H1 (cell line): ENCODE data around the gene HSPD1. TPM values are rescaled to one million over a fixed set of nuclear protein-coding genes. Genes with fewer than 3 reads are reported as not detected.

ENCODE experiments used
- CTCF ChIA-PET: fragments of 300-600 bp; sonication (Branson Sonifier 250); formaldehyde crosslinking; loops from one replicate; lab custom pipeline; 2021; ENCODE audit not compliant: partially characterized antibody; lab: Charles Lee
- POLR2A ChIA-PET: fragments of 300-600 bp; sonication (Branson Sonifier 250); formaldehyde crosslinking; loops from one replicate; lab custom pipeline; 2021; ENCODE audit warnings: inconsistent platforms; ENCODE audit not compliant: partially characterized antibody; lab: Charles Lee
- DNase-seq, 2 experiments: peaks; one replicate each; pipeline versions ENCODE4 v3.0.0 to v3.0.0-alpha.2; 2010 to 2022; ENCODE audit warnings: low spot score in 2 of 2, low read depth in 1 of 2, mixed read lengths in 1 of 2
- FAIRE-seq: peaks from 2 replicates; lab custom pipeline; 2011; peaks lifted over from hg19 to GRCh38; lab: Jason Lieb, UNC
- H2AFZ ChIP-seq: 2 replicates; pipeline ENCODE4 v1.8.1; 2012; ENCODE audit warnings: low read length, inconsistent platforms
- H2AK5ac ChIP-seq: 2 replicates; pipeline ENCODE4 v1.6.1; 2013; ENCODE audit warnings: low read depth, low read length
- H2BK120ac ChIP-seq: replicated peaks from 2 replicates; pipeline ENCODE3; 2013; ENCODE audit warnings: low read depth, low read length, inconsistent platforms
- H2BK12ac ChIP-seq: 2 replicates; pipeline ENCODE4 v1.6.1; 2013; ENCODE audit warnings: low read depth, low read length
- H2BK15ac ChIP-seq: 2 replicates; pipeline ENCODE4 v1.6.1; 2013; ENCODE audit warnings: low read length
- H2BK20ac ChIP-seq: 2 replicates; pipeline ENCODE4 v1.6.1; 2013; ENCODE audit warnings: low read length
- H2BK5ac ChIP-seq: 2 replicates; pipeline ENCODE4 v1.6.1; 2013; ENCODE audit warnings: low read depth, low read length
- H3K14ac ChIP-seq: 2 replicates; pipeline ENCODE4 v1.6.1; 2013; ENCODE audit warnings: inconsistent platforms; ENCODE audit not compliant: insufficient read length
- H3K18ac ChIP-seq: 2 replicates; pipeline ENCODE4 v1.6.1; 2013; ENCODE audit warnings: low read length; ENCODE audit errors: extremely low read depth
- H3K23ac ChIP-seq: 2 replicates; pipeline ENCODE4 v1.6.1; 2013; ENCODE audit warnings: inconsistent platforms; ENCODE audit not compliant: insufficient read length
- H3K23me2 ChIP-seq: 2 replicates; pipeline ENCODE4 v1.6.1; 2013; ENCODE audit warnings: low read depth, low read length
- H3K27ac ChIP-seq: 2 replicates; pipeline ENCODE4 v1.6.1; 2011; ENCODE audit warnings: low read depth, low read length, inconsistent platforms
- H3K27me3 ChIP-seq, 4 experiments: replicated peaks in 1 of 4; 1 replicate in 1 of 4; 2 replicates in 3 of 4; pipeline versions ENCODE4 v1.6.1 to v1.8.1; 2011 to 2013; ENCODE audit warnings: low read length in 3 of 4, mild to moderate bottlenecking in 3 of 4, inconsistent platforms in 2 of 4, mixed read lengths in 2 of 4, moderate library complexity in 1 of 4; ENCODE audit not compliant: control insufficient read depth in 3 of 4, insufficient read depth in 3 of 4; ENCODE audit errors: extremely low read depth in 1 of 4
- H3K36me3 ChIP-seq, 4 experiments: 2 replicates each; pipeline versions ENCODE4 v1.6.1 to v1.8.1; 2011 to 2013; ENCODE audit warnings: mild to moderate bottlenecking in 4 of 4, low read length in 3 of 4, moderate library complexity in 2 of 4, control low read depth in 1 of 4, inconsistent platforms in 1 of 4; ENCODE audit not compliant: insufficient read depth in 4 of 4, control insufficient read depth in 2 of 4
- H3K4ac ChIP-seq: replicated peaks from 2 replicates; pipeline ENCODE3; 2013; ENCODE audit warnings: low read length, low read depth, mixed read lengths, inconsistent platforms; ENCODE audit not compliant: insufficient read length
- H3K4me1 ChIP-seq, 4 experiments: replicated peaks in 1 of 4; 1 replicate in 1 of 4; 2 replicates in 3 of 4; pipeline versions ENCODE4 v1.6.1 to v1.8.1; 2011 to 2013; ENCODE audit warnings: low read length in 3 of 4, inconsistent platforms in 2 of 4, mixed read lengths in 1 of 4; ENCODE audit not compliant: insufficient read depth in 4 of 4, control insufficient read depth in 3 of 4
- H3K4me2 ChIP-seq, 2 experiments: 2 replicates each; pipeline versions ENCODE4 v1.6.1 to v1.8.1; 2011 to 2013; ENCODE audit warnings: low read depth in 2 of 2, low read length in 2 of 2, control low read depth in 1 of 2, inconsistent platforms in 1 of 2, mild to moderate bottlenecking in 1 of 2; ENCODE audit not compliant: insufficient read depth in 1 of 2
- H3K4me3 ChIP-seq, 4 experiments: fragments of 200-600, 300-600 bp in 1 of 4; sonication (generic), shearing (Covaris generic), sonication (Bioruptor Twin) in 1 of 4; 2 replicates each; pipeline versions ENCODE4 v1.5.1 to v1.8.1; 2011 to 2016; ENCODE audit warnings: low read length in 4 of 4, low read depth in 3 of 4, control low read depth in 2 of 4, inconsistent platforms in 2 of 4, mild to moderate bottlenecking in 2 of 4, mixed read lengths in 1 of 4, moderate library complexity in 1 of 4; ENCODE audit not compliant: insufficient read depth in 2 of 4; ENCODE audit errors: extremely low read depth in 1 of 4
- H3K56ac ChIP-seq: replicated peaks from 2 replicates; pipeline ENCODE3; 2013; ENCODE audit warnings: low read depth, mild to moderate bottlenecking, mixed read lengths, low read length, inconsistent platforms; ENCODE audit not compliant: insufficient read length
- H3K79me1 ChIP-seq: 2 replicates; pipeline ENCODE4 v1.6.1; 2013; ENCODE audit warnings: low read depth, low read length, control low read depth
- H3K79me2 ChIP-seq, 2 experiments: 2 replicates each; pipeline versions ENCODE4 v1.6.1 to v1.8.1; 2012 to 2013; ENCODE audit warnings: low read length in 2 of 2, mild to moderate bottlenecking in 2 of 2, inconsistent platforms in 1 of 2; ENCODE audit not compliant: insufficient read depth in 2 of 2, control insufficient read depth in 1 of 2
- H3K9ac ChIP-seq, 4 experiments: replicated peaks in 1 of 4; 1 replicate in 1 of 4; 2 replicates in 3 of 4; pipeline versions ENCODE4 v1.6.1 to v1.8.1; 2011 to 2013; ENCODE audit warnings: low read depth in 3 of 4, low read length in 3 of 4, control low read depth in 2 of 4, mild to moderate bottlenecking in 2 of 4, moderate library complexity in 2 of 4, inconsistent platforms in 1 of 4; ENCODE audit errors: extremely low read depth in 1 of 4
- H3K9me3 ChIP-seq, 2 experiments: 2 replicates each; pipeline versions ENCODE4 v1.6.1 to v1.8.1; 2012 to 2013; ENCODE audit warnings: mild to moderate bottlenecking in 2 of 2, moderate library complexity in 2 of 2, control low read depth in 1 of 2, inconsistent platforms in 1 of 2, low read depth in 1 of 2, low read length in 1 of 2, mixed read lengths in 1 of 2; ENCODE audit not compliant: insufficient read depth in 2 of 2
- H4K20me1 ChIP-seq, 2 experiments: replicated peaks in 1 of 2; 2 replicates each; pipeline versions ENCODE3 to v1.8.1; 2011 to 2013; ENCODE audit warnings: inconsistent platforms in 2 of 2, low read length in 2 of 2, mild to moderate bottlenecking in 1 of 2; ENCODE audit not compliant: insufficient read depth in 2 of 2, control insufficient read depth in 1 of 2
- H4K5ac ChIP-seq: 2 replicates; pipeline ENCODE4 v1.6.1; 2013; ENCODE audit warnings: low read length, low read depth, mixed read lengths, inconsistent platforms; ENCODE audit not compliant: insufficient read length
- H4K8ac ChIP-seq: 2 replicates; pipeline ENCODE4 v1.8.0; 2013; ENCODE audit warnings: mild to moderate bottlenecking, moderate library complexity, low read length, inconsistent platforms; ENCODE audit not compliant: insufficient read depth; ENCODE audit errors: extremely low read depth
- H4K91ac ChIP-seq: replicated peaks from 2 replicates; pipeline ENCODE3; 2013; ENCODE audit warnings: low read length, mixed read lengths, inconsistent platforms; ENCODE audit not compliant: insufficient read length
- BACH1 ChIP-seq: IDR thresholded peaks from 2 replicates; pipeline ENCODE4 v1.6.1; 2012; ENCODE audit warnings: low read length, improper control_type of control experiment
- EZH2 ChIP-seq: fragments of 200-600 bp; sonication (generic); IDR thresholded peaks from 2 replicates; pipeline ENCODE4 v1.7.1; 2012; ENCODE audit warnings: low read depth, mild to moderate bottlenecking, moderate library complexity, low read length, inconsistent platforms; ENCODE audit not compliant: severe bottlenecking
- GABPA ChIP-seq: IDR thresholded peaks from 2 replicates; pipeline ENCODE4 v1.6.1; 2011; ENCODE audit warnings: mild to moderate bottlenecking, low read length, moderate library complexity, borderline replicate concordance; ENCODE audit not compliant: insufficient read depth
- JUN ChIP-seq: IDR thresholded peaks from 2 replicates; pipeline ENCODE4 v1.6.1; 2011; ENCODE audit warnings: low read depth, mild to moderate bottlenecking, improper control_type of control experiment, low read length
- KDM5A ChIP-seq: fragments of 200-600 bp; IDR thresholded peaks from 2 replicates; pipeline ENCODE4 v1.7.1; 2012; ENCODE audit warnings: mild to moderate bottlenecking, low read length, inconsistent platforms, mixed read lengths
- RAD21 ChIP-seq, 2 experiments: IDR thresholded peaks in 1 of 2; conservative IDR thresholded peaks in 1 of 2; 2 replicates each; pipeline ENCODE4 v1.6.1; 2011; ENCODE audit warnings: low read depth in 2 of 2, low read length in 2 of 2, improper control_type of control experiment in 1 of 2, inconsistent platforms in 1 of 2, mild to moderate bottlenecking in 1 of 2, moderate library complexity in 1 of 2
- SIRT6 ChIP-seq: IDR thresholded peaks from one replicate; pipeline ENCODE4 v1.7.1; 2012; ENCODE audit warnings: low read length, inconsistent platforms
- SIX5 ChIP-seq: IDR thresholded peaks from 2 replicates; pipeline ENCODE4 v1.6.1; 2011; ENCODE audit warnings: mild to moderate bottlenecking, low read depth, low read length
- SRF ChIP-seq: IDR thresholded peaks from 2 replicates; pipeline ENCODE4 v1.6.1; 2011; ENCODE audit warnings: mild to moderate bottlenecking, low read depth, low read length, moderate library complexity
- TEAD4 ChIP-seq: IDR thresholded peaks from 2 replicates; pipeline ENCODE4 v1.6.1; 2012; ENCODE audit warnings: low read depth, low read length, inconsistent platforms, mixed read lengths
- YY1 ChIP-seq: IDR thresholded peaks from 2 replicates; pipeline ENCODE4 v1.6.1; 2011; ENCODE audit warnings: low read depth, mild to moderate bottlenecking, low read length
- WGBS, 2 experiments: shearing (Covaris generic) in 1 of 2; methylation state at CpG; one replicate each; pipeline versions ENCODE4 v1.1.6 to v1.1.7; 2013 to 2015; ENCODE audit warnings: low lambda C conversion rate in 2 of 2, mixed read lengths in 2 of 2, inconsistent platforms in 1 of 2, low coverage in 1 of 2, missing lambda C conversion rate in 1 of 2; ENCODE audit not compliant: insufficient replicate concordance in 2 of 2, insufficient coverage in 1 of 2, insufficient read length in 1 of 2; ENCODE audit errors: extremely low coverage in 1 of 2, missing lambda C conversion rate in 1 of 2; 5-methylcytosine and 5-hydroxymethylcytosine counted together
- polyA plus RNA-seq, 7 experiments: library from polyadenylated mRNA; depleted of rRNA in 3 of 7; stranded (reverse) in 5 of 7; unstranded in 2 of 7; fragments of >200 nt in 5 of 7; fragments of 200-250 nt in 2 of 7; gene quantifications; 1 replicate in 5 of 7; 2 replicates in 1 of 7; 4 replicates in 1 of 7; pipeline versions ENCODE4 v1.2.1 to v1.2.3, GENCODE V29; 2011 to 2013; ENCODE audit warnings: missing spikeins in 2 of 7, mixed read lengths in 2 of 7
- total RNA-seq: library from RNA; stranded (reverse); fragmentation: NEBNext Ultra II Directional; extraction: Animal tissue kit (Norgen Biotek cat#: 25700); gene quantifications from 2 replicates; pipeline ENCODE4 v1.2.1, GENCODE V29; 2021
- TF ChIP-seq, protein P1 (sequence below): IDR thresholded peaks from 2 replicates; pipeline ENCODE4 v1.6.1; 2012; ENCODE audit warnings: inconsistent platforms

HSPD1 gene
- total and polyA plus RNA-seq, 2 of the 8 experiments (the other 6 are each of a cell fraction or from before 2014, with no cell fraction given), result 221 to 1,108 TPM

DNA sequence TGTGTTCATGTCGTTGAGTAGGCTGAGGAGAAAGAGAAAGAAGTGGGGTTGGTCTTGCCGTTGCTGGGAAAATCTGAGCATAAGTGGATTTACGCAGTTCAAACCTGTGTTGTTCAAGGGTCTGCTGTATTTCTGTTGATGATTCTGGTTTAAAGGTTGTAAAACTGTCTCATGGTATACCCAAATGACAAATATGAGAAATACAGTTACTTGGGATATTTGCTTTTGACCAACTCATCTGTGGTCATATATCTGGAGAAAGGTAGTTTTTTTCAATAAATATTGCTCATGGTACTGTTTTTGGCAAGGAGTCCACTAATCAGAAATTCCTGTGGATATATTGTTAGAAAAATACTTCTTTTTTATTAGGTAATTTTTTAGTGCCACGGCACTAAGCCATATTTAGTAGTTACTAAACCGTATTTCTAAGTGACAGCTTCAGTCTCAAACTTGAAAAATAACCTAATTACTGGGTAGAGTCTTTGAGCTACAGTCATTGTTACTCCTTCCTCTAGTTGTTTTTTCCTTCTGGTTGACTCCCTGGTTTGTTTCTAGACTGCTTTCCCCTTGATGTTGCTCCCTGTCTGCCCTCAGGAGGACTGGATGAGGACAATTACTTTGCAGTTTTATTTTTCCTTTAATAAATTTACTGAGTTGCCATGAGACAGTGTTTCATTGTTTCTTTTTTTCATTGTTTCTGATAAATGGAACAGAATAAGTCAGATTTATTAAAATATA lies 47.7 kb upstream of the HSPD1 start:
- no peak overlapping the region for H3K23ac ChIP-seq
- CTCF ChIA-PET, result interaction anchor here (1.1 kb wide), 1 partner anchor 17 kb away, joined by 3 read pairs; no protein-coding TSS in a partner anchor
- no peak overlapping the region for H3K4me2 ChIP-seq
- no peak overlapping the region for H2BK20ac ChIP-seq
- H3K9ac ChIP-seq, result no peak overlapping the region
- no peak overlapping the region for H4K5ac ChIP-seq
- H2AK5ac ChIP-seq, result no peak overlapping the region
- H3K4me3 ChIP-seq, result no peak overlapping the region
- peaks cover 0 to 2% of the 10 kb centered on the region in 2 experiments for H4K20me1 ChIP-seq
- no peak overlapping the region for H2BK5ac ChIP-seq
- no peak overlapping the region for H3K4ac ChIP-seq
- no peak overlapping the region for H2AFZ ChIP-seq
- no peak overlapping the region for H2BK120ac ChIP-seq
- no peak overlapping the region for H3K27ac ChIP-seq
- FAIRE-seq, result no peak
- H4K8ac ChIP-seq, result no peak overlapping the region
- H2BK12ac ChIP-seq, result no peak overlapping the region
- H3K18ac ChIP-seq, result no peak overlapping the region
- no peaks in the 10 kb centered on the region for H3K9me3 ChIP-seq
- H3K79me2 ChIP-seq, result no peaks in the 10 kb centered on the region
- peaks cover 4 to 42% (median 13%) of the 10 kb centered on the region in 4 experiments for H3K36me3 ChIP-seq
- whole genome bisulfite sequencing, 2 experiments, result 94% methylated on average over 5 of the region's 5 CpGs; no CpG with 5 or more reads in 1 of the 2 experiments
- H3K56ac ChIP-seq, result peak overlapping the region; percentile 39
- no peak overlapping the region for H4K91ac ChIP-seq
- no peaks in the 10 kb centered on the region for H3K27me3 ChIP-seq
- no peaks in the 10 kb centered on the region for H3K4me1 ChIP-seq
- H3K23me2 ChIP-seq, result no peaks in the 10 kb centered on the region
- DNase-seq, result no peak
- POLR2A ChIA-PET, result interaction anchor here (1.2 kb wide), 1 partner anchor 9 kb away, joined by 3 read pairs; no protein-coding TSS in a partner anchor
- H3K79me1 ChIP-seq, result no peaks in the 10 kb centered on the region
- H2BK15ac ChIP-seq, result no peak overlapping the region
- H3K14ac ChIP-seq, result no peak overlapping the region
- TF ChIP-seq SIX5 (no peak), RAD21 (IDR thresholded peaks at IDR 0.05 in 1 of 2, conservative IDR thresholded peaks at IDR 0.05 in 1 of 2; ENCODE audit: low read depth in 2 of 2, low read length in 2 of 2) (no peak), SRF (no peak), JUN (no peak), BACH1 (no peak), YY1 (no peak), TEAD4 (no peak), GABPA (no peak), EZH2 (no peak), KDM5A (no peak), SIRT6 (no peak)
- TF ChIP-seq, protein P1, sequence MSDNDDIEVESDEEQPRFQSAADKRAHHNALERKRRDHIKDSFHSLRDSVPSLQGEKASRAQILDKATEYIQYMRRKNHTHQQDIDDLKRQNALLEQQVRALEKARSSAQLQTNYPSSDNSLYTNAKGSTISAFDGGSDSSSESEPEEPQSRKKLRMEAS, result no peak
